Epithelial cell of esophagus (primary cell): Measurements from ENCODE around the gene GALNT16.
A peak's percentile ranks its signal among the peaks of the same experiment; 100 is the strongest.

Experiments used
- DNase-seq: peaks from one replicate; pipeline ENCODE4 v3.0.0; 2010; ENCODE audit warnings: low read depth
- H3K4me3 ChIP-seq: 2 replicates; pipeline ENCODE4 v1.5.1; 2011; ENCODE audit warnings: mild to moderate bottlenecking, low read length, control low read depth
- CTCF ChIP-seq: IDR thresholded peaks from 2 replicates; pipeline ENCODE4 v1.5.1; 2011; ENCODE audit warnings: low read depth, mild to moderate bottlenecking, low read length, control low read depth, inconsistent platforms; ENCODE audit not compliant: insufficient read depth; ENCODE audit errors: missing control alignments

Gene GALNT16

GRCh38 chr14:69323999-69324282 lies 64.0 kb downstream of the GALNT16 start:
- no peak for TF ChIP-seq CTCF
- no peak overlapping the region for H3K4me3 ChIP-seq
- DNase-seq, result no peak

- DNase-seq, result no peak
- H3K4me3 ChIP-seq, result no peak overlapping the region
- TF ChIP-seq CTCF, result no peak
Observed at GRCh38 chr14:69324341-69324931, 64.5 kb downstream of the GALNT16 start.

- DNase-seq, result no peak
- H3K4me3 ChIP-seq, result no peak overlapping the region
- no peak for TF ChIP-seq CTCF
Observed at GRCh38 chr14:69325086-69325485, 65.1 kb downstream of the GALNT16 start.

GRCh38 chr14:69325646-69326265 lies 65.8 kb downstream of the GALNT16 start:
- no peak overlapping the region for H3K4me3 ChIP-seq
- TF ChIP-seq CTCF, result peak; percentile 16
- no peak for DNase-seq

GRCh38 chr14:69326611-69327010 lies 66.7 kb downstream of the GALNT16 start:
- no peak for DNase-seq
- no peak for TF ChIP-seq CTCF

GRCh38 chr14:69327507-69327906 lies 67.5 kb downstream of the GALNT16 start:
- DNase-seq, result no peak
- H3K4me3 ChIP-seq, result no peak overlapping the region
- no peak for TF ChIP-seq CTCF

More at GRCh38 chr14:69326611-69327010, 66.7 kb downstream of the GALNT16 start:
- H3K4me3 ChIP-seq, result no peak overlapping the region

- DNase-seq, result no peak
- TF ChIP-seq CTCF, result no peak
- H3K4me3 ChIP-seq, result no peak overlapping the region
Observed at GRCh38 chr14:69328317-69328716, 68.4 kb downstream of the GALNT16 start.
